Left renal pelvis (tissue), 4 donors: ENCODE results near the gene RBM7. TPM values are rescaled to one million over a fixed set of nuclear protein-coding genes. Genes with fewer than 3 reads are reported as not detected.
A peak's percentile ranks its signal among the peaks of the same experiment; 100 is the strongest.

Experiments
- DNase-seq, 4 donors: peaks; one replicate each; pipeline ENCODE4 v3.0.0-alpha.2; 2013; ENCODE audit warnings: low read depth in 4 of 4, low spot score in 3 of 4
- polyA plus RNA-seq, 4 donors: library from polyadenylated mRNA; unstranded; fragments of 120-200 nt; gene quantifications; one replicate each; pipeline ENCODE4 v1.2.1, GENCODE V29; 2013; ENCODE audit not compliant: insufficient read length in 4 of 4

Gene RBM7
- polyA plus RNA-seq, 4 donors: 44.0 to 62.7 (median 53.5) TPM

DNA sequence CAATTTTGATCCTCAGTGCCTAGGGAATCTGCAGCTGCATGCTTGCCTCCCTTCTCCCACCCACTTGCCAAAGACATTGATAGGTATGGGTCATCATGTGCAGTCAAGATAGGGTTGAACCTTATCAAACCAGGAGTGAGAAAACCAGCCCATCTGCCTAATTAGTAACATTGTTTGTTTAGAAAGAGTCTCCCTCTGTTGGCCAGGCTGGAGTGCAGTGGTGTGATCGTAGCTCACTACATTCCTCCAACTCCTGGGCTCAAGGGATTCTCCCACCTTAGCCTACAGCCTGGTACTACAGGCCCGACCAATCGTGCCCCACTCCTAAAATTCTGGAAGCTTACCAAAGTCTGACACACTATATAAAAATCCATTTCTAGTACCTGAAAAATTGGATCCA is 4.7 kb upstream of the RBM7 start:
- DNase-seq: no peak

DNA sequence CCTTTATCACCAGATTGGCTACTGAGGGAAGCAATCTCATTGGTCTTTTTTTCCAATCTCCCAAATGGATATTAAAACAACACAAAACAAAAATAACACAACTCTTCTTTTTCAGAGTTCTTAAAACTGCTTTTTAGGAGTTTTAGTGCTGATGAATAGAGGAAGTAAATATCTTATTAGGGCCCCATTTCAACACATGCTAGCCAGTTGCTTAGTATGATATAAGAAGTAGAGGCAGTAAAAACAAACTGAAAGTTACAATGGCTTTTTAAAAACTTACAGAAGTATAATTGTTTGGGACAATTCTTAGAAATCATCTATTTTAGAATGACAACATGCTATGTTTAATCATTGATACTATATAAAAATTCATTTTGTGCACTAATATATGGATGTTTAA is 3.5 kb upstream of the RBM7 start:
- no peak for DNase-seq

DNA sequence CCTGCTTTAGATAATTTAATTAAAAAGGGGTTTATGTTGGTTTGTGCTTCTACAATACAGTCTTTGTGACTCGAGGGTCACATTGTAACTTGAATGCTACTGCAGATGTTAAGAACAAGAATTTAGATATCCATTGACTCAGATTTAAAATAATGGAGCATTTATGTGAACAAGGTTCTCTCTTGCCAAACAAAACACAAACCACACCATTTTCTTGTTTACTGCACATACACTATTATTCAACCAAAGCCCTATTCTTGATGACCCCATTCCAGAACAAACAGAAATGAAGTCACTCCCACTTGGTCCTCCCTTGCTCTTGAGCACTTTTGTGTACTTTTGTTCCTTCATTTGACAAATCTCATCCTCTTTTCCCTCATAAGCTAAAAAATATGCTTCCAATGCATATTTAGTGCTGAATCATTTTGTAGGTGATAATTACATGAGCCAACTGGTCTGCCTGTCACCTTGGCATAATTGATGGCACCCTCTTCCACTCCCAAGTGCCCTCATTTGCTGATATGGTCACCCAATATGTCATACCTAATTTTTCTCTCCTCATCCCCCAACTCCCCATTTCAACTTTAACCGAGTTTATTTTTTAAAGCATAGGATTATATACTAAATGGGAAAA is 3.0 kb upstream of the RBM7 start:
- DNase-seq: no peak

DNA sequence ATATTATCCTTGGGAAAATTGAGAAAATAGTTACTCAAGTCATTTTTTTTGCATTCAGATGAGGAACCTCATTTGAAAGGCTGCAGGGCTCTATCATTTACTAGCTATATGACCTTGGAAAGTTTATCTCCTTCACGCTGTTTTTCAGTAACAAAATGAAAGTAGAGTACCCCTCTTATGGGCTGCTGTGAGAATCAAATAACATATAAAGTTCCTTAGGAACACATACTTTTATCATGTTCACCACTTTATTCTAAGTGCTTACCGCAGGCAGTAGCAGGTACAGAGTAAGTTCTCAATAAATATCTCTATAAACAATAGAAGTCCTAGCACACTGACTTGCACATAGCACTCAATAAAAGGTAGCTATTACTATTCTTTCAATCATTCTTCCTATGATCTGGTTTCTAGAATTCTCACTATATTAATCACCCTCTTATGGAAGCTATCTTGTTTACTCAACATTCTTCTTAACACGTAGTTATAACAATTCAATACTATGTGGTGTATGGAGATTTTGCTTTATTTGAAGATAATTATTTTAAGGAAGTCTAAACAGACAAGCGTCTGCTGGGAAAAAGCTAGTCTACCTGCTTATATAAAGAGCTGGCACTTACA is 2.1 kb upstream of the RBM7 start:
- no peak for DNase-seq

DNA sequence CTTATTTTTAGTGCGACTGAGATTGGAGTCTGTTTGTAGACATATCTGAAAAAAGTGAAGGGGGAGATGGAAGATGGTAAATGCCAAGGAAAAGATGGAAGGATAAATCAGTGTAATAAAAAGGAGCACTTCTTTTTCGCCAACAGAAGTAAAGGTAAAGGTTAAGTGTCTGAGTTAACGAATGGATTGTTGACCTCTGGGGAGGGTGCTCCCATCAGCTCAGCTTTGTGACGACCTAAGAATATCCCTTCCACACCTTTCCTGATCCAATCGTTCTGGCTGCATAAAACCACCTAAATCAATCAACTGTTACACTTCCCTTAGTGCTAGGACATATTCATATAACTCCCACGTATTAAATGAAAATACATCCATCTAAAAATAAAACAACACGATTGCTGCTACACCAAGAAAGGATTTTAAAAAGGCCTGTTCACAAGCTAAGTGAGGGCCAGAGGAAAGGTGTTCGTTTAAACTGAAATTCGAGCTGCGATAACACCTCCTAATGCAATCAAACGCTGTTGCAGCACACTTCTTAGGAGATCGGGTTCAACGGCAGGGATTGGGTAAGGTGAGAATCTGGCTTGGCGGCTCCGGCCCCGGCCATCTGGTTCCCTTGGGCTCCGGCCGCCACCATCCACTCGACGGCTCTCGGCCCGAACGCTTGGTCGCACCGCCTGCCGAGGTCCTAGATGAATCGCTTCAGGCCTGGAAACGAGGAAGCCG is 813 bp upstream of the RBM7 start:
- DNase-seq: peak in 3 of 4 donors; percentile 49 to 61 (median 54)

DNA sequence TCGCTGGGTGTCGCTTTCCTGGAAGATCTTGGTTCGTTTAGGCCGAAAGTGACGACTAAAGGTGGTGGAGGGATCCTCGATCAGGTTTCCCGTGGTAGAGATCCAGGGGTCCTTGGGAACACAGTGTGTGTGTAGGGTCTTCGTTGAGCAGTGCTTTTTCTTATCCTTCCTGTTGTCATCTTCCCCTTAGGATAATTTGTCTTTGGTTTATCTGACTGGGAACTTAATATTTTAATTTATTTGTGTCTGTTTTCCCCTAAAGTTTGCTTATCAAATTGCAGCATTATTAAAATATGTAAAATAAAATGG is 403 bp downstream of the RBM7 start:
- no peak for DNase-seq

DNA sequence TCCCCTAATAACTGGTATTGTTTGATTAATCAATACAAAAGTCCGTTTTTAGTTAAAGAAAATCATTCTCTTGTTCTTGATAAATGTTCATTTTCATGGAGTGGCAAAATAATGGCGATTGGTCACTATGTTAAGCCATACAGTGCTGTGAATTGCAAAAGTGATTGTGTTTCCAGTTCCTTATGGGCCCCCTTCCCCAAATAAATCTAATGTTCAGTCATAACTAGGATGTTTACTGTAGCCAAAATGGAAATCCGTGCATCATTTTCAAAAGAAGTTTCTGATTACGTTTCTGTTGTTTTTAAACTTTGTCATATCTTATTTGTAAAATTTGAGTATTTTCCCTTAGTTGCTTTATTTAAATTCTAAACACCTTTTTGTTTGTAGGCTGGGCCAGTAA is 845 bp downstream of the RBM7 start:
- no peak for DNase-seq

DNA sequence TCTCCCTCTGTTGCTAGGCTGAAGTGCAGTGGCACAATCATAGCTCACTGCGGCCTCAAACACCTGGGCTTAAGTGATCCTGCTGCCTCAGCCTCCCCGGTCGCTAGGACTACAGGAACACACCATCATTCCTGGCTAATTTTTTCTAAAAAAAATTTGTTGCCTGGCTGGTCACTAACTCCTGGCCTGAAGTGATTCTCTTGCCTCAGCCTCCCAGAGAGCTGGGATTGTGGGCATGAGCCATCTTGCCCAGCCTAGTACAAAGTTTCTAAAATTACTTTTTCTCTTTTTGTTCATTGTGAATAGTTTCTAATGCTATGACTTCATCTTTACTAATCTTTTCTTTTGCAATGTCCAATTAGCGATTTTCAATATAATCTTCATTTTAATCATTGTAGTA is 12.5 kb downstream of the RBM7 start:
- no peak for DNase-seq

DNA sequence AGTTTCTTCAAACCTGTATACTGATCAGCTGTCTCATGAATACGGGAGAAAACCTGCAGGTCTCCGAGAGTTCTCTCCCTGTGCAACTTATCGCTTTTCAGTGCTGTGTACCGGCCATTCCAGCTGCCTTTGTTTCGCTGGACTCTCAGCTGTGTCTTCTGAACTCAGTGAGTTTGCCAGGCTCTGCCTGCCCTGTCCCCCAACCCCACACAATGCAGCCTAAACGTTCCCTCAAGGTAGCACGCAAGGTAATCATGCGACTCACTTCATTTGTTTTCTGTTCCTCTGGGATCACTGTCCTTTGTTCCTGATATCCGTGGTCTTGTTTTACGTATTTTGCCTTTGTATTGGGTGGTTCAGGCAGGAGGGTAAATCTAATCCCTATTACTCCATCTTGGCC is 13.5 kb downstream of the RBM7 start:
- no peak for DNase-seq

- no peak for DNase-seq
These were observed 16.0 kb downstream of the RBM7 start for GRCh38 chr11:114416441-114416961.

DNA sequence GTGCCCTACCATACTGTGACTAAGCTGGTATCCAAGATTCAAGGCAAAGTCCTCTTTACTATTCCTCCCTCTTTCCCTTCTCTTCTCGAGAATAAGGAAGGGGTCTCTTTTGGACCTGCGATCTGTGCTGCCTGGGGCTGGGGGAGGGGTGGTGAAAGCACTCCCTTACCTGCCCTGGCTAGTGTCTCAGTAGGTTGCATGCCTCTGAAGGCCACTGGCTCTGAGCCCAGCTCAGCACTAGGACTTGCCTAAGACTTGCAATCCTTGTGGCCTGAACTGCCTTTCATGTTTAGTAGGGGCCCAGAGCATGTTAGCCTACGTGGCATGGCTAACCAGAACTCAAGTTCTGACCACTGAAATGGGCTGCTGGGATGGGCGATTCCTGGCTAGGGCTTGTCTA is 25.8 kb downstream of the RBM7 start:
- no peak for DNase-seq

- DNase-seq: no peak
These were observed 29.8 kb downstream of the RBM7 start for GRCh38 chr11:114430290-114430689.

DNA sequence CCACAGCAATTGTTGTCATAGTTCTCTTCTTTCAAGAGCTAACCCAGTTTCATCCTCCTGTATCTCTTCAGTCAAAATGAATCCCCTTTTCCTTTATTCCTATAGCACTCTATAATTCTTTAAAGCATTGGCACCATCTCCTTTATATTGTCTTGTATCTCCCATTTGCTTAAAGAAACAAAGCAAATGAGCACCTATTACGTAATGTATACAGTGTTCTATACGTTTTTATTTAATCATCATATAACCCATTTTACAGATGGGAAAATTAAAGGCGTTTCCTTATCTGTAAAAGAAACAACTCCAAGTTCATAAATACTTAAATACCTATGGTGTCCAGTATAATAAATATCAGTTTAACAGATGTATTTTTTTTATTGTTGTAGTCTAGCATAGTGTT is 32.4 kb downstream of the RBM7 start:
- DNase-seq: no peak

DNA sequence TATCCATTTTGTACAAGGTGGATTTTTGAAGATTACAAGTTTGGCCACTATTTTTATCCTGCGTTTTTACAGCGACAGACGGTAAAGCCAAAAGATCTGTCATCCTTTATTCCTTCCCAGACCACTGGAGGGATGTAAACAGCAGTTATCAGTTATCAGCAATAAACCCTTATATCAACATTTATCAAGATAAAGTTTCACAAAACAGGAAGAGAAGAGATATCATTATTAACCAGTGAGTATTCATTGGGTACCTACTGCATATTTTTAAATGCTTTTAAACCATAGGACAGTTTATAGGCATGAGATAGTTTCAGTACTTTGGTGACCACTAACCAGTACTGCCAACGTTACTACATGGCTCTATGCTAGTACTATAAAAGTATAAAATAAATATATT is 32.9 kb downstream of the RBM7 start:
- DNase-seq: no peak

DNA sequence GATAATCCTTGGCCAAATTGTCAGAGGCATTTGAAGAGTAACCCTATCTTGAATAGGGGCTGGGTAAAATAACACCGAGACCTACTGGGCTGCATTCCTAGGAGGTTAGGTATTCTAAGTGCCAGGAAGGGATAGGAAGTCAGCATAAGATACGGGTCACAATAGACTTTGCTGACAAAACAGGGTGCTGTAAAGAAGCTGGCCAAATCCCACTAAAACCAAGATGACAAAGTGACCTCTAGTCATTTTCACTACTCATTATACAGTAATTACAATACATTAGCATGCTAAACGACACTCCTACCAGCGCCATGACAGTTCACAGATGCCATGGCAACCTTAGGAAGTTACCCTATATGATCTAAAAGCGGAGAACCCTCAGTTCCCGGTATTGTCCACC is 37.8 kb downstream of the RBM7 start:
- peak in 1 of 4 donors; percentile 15 for DNase-seq

GRCh38 chr11:114439229-114440120 is 39.0 kb downstream of the RBM7 start, which contains the start of gene REXO2:
REXO2 (plus strand) TSS chr11:114439467; CDS start chr11:114439529, 62 bp downstream.
- peak; percentile 79 to 87 (median 84) for DNase-seq

DNA sequence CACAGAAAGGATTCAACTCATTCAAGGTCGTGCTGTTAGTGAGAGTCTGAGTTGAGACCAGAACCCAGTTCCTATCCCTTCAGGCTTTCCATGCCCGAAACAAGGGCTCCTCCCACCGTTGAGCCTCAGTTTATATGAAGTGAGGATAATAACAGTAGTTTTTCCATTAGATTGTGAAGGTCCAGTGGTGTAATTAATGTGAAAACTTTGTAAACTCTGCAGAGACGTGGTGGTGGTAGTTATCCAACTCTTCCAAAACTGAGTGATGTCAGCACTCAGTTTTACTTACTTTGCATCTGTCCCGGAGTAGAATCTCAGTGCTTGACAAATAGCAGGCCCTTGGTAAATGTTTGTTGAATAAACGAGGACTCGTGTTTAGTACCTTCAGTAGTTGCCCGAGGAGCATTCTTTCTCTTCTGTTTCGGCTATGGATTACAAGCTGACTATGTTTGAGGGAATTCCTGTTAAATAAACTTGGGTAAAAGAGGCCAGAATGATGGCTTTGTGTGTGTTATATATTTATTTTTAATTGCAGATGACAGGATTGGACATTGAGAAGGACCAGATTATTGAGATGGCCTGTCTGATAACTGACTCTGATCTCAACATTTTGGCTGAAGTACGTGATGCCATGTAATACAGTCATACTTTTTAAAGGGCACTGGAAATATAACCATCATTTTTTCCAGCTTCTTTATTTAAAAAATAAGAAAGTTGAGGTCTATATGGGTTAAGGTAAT is 39.8 kb downstream of the RBM7 start:
- DNase-seq: peak in 2 of 4 donors; percentile 6 to 14

DNA sequence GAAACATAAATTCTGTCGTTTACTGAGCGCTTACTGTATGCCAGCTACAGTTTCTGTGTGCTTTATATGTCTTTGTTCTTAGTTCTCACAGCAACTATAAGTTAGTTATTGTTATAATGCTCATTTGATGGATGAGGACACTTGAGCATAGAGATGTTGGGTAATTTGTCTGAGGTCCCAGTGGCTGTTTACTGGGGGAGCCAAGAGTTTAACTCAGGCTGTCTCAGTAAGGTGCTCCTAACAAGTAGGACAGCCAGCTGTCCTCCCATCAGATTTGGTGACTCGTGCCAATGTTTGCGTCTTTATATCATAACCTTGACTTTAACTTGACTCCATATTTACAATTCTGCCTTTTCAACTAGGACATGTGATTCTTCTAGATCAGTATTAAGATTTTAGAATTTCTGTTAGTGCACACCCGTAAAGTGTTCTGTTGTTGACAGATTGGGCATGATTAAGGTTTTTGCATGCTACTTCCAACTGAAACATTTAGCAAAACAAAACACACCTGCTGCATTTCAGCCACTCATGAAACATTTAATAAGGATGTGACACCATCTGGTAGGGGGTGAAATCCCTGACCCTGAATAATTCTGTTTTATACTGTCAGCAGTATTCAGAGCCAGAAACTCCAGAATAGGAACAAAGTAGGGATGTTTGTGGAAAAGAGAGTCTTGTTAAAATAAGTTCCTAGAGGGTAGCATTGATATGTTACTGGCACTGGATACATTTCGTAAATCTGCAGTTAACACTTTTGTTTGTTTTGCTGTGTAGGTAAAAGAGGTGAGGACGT is 40.7 kb downstream of the RBM7 start:
- DNase-seq: no peak

DNA sequence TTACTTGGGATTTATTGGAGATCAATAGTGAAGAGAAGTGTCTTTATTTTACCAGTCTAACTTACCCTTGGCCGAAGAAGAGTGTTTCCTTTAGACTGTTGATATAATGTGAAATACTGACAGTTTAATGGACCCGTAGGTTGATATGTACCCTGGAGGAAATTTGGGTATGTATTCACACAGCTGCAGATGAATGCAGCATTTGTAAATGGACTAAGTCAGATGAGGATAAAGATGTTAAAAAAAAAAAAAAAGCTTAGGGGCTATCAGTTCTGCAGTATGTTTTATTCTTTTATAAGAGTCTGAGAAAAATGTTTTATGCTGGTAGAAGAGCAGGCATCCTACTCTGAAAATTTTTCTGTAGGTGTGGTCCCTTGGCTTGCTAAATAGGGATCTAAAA is 41.5 kb downstream of the RBM7 start:
- DNase-seq: no peak
